Activated CD4-positive, alpha-beta T cell treated with anti-CD3 and anti-CD28 coated beads for 1 hour (primary cell): ENCODE measurements around the gene NCF2.

ENCODE experiments used
- DNase-seq: peaks from one replicate; pipeline ENCODE4 v3.0.0-alpha.2; 2020

The NCF2 gene

DNA sequence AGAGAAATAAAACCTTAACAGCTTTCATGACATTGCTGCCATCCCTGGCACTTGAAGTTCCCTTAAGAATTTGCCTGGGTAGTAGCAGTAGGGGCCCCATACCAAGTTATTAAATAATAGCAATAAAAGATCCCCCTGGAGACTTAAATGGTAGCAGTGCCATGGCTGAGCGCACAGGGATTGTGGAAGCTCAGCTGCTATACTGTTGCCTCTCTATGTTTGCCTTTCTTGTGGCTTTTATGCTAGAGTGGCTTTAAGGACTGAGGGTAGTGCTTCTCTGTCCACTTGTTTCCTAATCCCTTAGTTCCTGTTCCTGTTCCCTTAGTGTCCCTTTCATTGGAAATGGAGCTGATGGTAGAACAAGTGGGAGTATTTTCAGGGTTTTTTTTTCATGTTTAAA lies 42.1 kb downstream of the NCF2 start:
- DNase-seq = no peak

DNA sequence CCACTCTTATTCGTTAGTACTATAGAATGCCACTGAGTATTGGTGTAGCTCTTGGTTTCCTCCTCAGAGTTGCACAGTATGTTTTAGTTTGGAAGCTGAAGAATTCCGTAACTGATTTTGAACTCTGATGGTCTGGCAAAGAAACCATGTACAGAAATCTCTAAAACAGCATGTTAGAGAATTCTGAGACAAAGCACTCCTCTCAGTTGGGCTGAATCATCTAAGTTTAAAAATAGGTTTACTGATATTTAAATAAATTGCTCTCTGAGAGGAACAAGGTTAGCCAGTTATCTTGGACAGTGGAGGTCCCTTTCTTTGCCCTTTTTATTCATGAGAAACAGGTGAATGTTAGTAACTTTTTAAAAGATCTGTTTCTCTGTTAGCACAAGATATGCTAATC lies 43.8 kb downstream of the NCF2 start:
- no peak for DNase-seq

DNA sequence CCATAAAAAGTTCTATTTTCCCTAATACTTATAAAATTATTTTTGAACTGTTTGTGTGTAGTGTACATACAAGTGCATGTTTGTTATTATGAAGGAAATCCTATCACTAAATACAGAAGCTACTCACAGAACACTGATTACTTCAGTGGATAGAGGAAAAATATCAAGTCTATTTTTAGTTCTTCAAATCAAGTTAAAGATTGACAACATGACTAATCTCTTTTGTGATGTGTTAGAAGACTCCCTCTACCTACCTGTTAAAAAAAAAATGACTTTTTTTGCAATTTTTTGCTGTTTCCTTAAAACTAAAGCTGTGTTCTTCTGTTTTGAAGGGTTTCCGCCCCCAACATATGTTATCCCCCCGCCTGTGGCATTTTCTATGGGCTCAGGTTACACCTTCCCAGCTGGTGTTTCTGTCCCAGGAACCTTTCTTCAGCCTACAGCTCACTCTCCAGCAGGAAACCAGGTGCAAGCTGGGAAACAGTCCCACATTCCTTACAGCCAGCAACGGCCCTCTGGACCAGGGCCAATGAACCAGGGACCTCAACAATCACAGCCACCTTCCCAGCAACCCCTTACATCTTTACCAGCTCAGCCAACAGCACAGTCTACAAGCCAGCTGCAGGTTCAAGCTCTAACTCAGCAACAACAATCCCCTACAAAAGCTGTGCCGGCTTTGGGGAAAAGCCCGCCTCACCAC lies 45.5 kb downstream of the NCF2 start:
- DNase-seq = no peak

DNA sequence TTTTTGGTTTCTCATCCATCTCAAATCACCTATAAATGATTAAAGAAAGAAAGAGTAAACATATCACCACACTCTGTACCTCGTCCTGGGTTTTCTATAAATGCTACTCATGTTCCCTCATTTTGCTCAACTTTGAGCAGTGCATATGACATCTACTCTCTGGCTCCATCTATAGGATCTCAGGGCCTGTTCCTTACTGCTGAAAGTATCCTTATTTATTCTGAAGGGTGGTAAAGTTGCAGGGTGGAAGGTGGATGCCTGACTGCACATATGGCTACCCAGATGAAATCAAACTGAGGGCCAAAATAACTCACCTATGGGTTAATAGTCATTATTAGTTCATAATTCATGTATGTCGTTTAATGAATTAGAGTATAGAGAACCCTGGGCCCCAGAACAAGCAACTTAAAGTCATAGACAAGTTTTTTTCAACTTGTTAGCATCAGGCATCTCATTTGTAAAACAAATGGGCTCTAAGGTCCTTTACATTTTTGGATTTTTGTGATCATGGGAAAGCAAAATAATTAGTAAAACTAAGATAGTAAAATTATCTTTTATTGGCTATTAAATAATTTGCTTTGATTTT lies 46.5 kb downstream of the NCF2 start:
- DNase-seq = no peak

DNA sequence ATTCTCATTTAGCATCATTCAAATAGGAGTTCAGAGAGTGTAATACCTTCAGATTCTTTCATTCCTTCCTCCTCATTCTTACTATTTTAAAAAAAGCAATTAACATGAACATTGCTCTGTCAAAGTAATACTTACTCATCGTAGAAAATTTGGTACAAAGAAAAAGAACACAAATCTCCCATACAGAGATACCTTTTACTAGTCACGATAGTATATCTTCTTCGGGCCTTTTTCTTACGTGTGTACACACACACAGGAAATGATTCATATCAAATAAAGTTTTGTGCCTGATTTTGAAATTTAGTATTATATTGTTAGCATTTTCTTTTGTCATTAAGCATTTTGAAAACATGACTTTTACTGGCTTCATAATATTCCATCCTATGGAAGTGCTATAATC lies 52.9 kb downstream of the NCF2 start:
- DNase-seq = no peak

GRCh38 chr1:183533617-183534174 lies 56.6 kb downstream of the NCF2 start:
- no peak for DNase-seq

GRCh38 chr1:183528577-183528976 lies 61.7 kb downstream of the NCF2 start:
- no peak for DNase-seq

DNA sequence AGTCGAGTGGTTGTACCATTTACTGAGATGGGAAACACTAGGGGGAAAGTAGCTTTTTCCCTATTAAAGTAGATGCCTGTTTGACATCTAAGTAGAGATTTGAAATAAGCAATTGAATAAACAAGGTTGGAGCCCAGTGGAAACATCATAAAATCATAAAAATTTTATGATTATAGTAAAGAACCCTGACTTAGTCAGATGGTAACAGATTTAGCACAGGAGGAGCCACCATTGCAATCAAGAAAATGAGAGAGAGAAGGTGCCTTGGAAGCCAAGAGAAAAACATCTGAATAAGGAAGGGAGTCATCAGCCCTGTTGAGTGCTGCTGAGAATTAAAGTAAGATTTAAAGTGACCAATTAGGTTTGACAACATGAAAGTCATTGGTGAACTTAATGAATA lies 68.2 kb downstream of the NCF2 start:
- no peak for DNase-seq

DNA sequence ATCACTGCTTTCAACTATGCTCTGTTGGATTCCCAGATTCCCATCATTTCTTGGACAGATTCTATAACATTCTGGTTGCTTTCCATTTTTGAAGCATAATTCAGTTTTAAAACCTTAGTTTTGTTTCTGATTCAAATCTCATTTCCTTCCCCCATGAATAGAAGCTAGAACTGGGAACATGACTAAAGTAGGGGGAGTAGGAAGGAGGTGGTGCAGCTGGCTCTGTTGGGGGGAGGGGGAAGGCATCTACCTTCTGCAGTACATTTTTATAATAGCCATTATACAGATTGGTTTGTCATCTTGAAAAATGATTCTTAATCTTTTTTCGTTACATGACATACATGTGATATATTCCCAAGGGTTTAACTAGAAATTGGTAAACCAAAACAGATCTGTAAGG lies 69.9 kb downstream of the NCF2 start:
- no peak for DNase-seq

- DNase-seq = no peak
Measured at GRCh38 chr1:183517401-183517800, 72.9 kb downstream of the NCF2 start.

DNA sequence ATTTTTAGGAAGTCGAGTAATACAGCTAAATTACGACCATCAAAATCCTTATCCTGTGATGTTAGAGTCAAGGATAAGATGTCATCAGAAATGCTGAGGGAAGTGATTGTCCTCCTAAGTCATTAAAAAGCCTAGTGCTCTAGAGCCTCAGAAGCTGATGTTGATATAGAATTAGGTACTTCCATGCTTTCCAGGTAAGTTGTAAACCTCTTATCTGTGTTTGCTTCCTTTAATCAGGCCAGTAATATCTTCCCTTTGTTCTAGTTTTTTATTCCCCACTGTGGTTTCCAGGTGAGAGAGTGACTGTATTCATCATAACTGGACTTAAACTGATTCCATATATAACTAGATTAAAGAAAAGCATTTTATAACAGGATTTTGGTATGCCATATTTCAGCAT lies 73.5 kb downstream of the NCF2 start:
- no peak for DNase-seq

GRCh38 chr1:183515002-183515689 lies 75.1 kb downstream of the NCF2 start:
- DNase-seq = no peak

- DNase-seq = no peak
Measured at GRCh38 chr1:183514235-183514634, 76.0 kb downstream of the NCF2 start.

DNA sequence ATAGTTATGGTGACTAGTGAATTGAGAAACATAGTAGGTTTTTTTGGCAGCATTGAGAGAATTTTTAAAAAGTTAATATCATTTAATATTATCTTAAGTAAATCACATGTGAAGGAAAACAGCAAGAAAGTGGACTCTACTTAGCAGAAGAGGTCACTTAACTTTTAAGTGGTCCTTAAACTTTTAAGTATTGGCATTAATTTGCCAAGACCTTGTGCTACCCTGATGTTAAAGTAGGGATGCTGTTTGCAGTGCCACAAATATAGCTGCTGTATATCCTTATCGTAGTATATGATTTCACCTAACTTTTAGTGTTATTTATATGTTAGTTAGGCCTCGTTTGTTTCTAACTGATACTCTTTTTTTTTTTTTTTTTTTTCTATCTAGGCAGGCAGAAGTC lies 77.8 kb downstream of the NCF2 start:
- DNase-seq = no peak

DNA sequence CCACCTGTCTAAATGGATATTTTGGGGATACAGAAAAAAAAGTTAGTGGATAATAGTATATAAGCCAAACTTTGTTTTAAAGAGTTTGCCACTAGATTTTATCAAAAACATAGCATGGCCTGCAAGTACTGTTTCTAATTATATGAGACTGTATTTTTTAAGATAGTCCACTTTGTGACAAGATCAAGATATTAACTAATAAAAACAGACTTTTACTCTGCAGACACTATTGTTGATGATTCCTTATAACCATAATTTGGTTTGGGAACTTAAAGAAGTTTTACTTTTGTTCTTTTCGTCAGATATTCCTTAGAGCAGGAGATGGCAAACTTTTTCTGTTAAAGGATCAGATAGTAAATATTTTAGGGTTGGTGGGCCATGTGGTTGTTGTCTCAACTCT lies 81.6 kb downstream of the NCF2 start:
- DNase-seq = no peak

DNA sequence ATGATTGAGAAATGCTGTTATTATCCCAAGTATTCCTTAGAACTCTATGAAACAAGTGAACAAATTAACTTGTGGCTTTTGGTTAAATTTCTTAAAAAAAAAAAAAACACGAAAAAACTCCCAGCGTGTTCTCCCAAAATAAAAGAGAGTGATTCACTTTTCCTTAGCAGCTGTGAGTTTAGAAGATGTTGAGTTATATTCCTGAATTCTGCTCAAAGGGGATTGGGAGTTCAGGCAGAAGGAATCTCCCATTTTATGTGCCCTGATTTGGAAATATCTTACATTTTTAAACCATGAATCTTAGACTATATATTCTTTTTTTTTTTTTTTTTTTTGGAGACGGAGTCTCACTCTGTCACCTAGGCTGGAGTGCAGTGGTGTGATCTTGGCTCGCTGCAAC lies 83.7 kb downstream of the NCF2 start:
- no peak for DNase-seq
